Subcutaneous adipose tissue (tissue), 4 donors: Measurements from ENCODE around the gene ACTG1. TPM values are rescaled to one million over a fixed set of nuclear protein-coding genes. Genes with fewer than 3 reads are reported as not detected.

ENCODE experiments used
- CTCF ChIP-seq: fragments of 450-650 bp; IDR thresholded peaks from one replicate; pipeline ENCODE4 v1.5.1; 2016; ENCODE audit warnings: low read depth, mild to moderate bottlenecking, control low read depth, antibody characterized with exemption, moderate library complexity
- total RNA-seq, 4 donors: library from RNA; depleted of rRNA; stranded (reverse); fragments of >200 nt; gene quantifications; one replicate each; pipeline ENCODE4 v1.1.0, GENCODE V29; 2016

Gene ACTG1
- total RNA-seq, 4 donors from 2014 or later, result 1,095 to 1,902 (median 1,493) TPM

DNA sequence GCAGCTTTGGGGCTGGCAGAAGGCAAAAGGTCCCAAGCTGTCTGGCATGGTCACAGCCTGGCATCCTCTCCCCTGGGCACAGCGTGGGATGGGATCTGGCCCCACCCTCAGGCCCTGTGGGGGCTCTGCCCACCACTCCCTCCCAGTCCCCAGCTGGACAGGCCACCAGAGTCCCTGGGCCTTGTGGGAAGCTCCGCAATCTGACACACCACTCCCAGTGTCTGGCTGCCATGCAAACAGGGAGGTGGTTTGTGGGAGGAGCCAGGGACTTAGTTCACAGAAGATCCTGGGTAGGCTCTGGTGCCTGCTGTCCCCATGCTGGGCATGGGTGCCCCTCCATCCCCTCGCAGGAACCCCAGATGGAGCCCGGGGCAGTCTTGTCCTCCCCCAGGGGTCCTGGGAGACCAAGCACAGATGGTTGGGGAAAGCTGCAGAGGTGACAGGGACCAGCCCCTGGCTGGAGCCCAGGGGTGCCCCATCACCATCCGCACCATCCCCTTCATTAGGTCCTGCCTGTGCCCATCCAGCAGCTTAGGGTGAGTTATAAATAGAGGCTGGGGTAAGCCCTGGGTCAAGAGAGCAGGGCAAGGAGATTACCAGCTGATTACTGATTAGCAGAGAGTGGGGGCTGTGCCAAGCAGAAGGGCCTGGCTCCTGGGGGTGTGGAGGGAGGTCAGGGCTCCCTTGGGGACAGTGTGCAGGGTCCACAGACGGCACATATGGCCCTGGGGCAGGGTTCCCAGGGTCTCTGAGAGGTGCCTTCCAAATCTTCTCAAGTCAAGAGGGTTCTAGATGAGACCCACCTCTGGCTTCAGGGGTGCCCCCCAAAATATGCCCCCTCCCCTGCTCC is 21.8 kb upstream of the ACTG1 start:
- TF ChIP-seq CTCF, result no peak

GRCh38 chr17:81533339-81534141 is 20.9 kb upstream of the ACTG1 start:
- TF ChIP-seq CTCF, result no peak

DNA sequence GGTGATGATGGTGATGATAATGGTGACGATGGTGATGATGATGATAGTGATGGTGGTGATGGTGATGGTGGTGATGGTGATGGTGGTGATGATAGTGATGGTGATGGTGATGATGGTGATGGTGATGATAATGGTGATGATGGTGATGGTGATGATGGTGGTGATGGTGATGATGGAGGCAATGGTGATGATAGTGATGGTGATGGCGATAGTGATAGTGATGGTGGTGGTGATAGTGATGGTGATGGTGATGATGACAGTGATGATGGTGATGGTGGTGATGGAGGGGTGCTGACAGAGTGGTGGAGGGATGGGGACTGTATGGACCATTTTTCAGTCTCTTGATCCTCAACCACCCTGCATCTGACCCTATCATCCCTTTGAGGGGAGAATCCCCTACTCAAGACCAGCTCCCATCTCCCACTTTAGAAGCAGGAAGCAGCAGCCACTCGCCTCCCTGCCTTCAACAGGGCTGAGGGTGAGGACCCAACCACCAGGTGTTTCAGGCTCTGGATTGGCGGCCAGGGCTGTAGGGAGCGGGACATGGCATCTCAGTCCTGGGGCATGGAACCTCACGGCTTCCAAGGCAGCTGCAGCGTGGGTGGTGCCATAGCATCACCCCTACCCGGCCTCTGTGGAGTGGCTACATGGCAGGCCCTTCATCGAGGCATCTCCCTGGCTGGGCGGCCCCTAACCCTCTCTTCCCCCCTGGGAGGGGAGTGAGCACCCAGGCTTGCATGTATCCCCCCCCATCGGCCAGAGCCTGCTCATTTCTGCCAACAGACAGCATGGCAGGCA is 20.1 kb upstream of the ACTG1 start:
- TF ChIP-seq CTCF, result no peak

DNA sequence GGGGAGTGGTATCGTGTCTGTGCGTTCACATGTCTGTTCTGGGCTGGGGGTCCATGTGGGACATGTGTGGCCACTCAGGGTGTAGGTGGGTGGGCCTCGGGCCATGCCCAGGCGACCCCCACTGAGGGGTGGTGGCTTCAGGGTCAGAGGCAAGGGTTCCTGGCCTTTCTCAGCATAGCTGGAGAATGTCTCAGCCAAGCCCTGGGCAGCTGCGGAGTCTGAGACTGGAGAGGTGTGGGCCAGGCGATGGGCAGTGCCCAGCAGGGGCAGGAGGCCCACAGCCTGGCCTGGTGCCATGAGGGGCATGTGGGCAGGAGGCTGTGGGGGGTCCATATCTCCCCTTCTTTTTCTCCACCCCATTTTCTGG is 16.8 kb upstream of the ACTG1 start:
- TF ChIP-seq CTCF, result no peak

DNA sequence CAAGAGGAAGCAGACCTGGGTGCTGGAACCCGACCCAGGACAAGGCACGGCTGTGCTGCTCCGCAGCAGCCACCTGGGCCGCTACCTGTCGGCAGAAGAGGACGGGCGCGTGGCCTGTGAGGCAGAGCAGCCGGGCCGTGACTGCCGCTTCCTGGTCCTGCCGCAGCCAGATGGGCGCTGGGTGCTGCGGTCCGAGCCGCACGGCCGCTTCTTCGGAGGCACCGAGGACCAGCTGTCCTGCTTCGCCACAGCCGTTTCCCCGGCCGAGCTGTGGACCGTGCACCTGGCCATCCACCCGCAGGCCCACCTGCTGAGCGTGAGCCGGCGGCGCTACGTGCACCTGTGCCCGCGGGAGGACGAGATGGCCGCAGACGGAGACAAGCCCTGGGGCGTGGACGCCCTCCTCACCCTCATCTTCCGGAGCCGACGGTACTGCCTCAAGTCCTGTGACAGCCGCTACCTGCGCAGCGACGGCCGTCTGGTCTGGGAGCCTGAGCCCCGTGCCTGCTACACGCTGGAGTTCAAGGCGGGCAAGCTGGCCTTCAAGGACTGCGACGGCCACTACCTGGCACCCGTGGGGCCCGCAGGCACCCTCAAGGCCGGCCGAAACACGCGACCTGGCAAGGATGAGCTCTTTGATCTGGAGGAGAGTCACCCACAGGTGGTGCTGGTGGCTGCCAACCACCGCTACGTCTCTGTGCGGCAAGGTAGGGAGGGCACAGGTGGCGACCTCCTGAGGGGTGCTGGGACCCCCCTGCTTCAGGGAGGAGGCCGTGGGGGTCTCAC is 16.2 kb upstream of the ACTG1 start:
- TF ChIP-seq CTCF, result no peak

GRCh38 chr17:81528384-81528650 is 15.7 kb upstream of the ACTG1 start:
- no peak for TF ChIP-seq CTCF
